ENCODE data around the gene TUFM. TPM values are rescaled to one million over a fixed set of nuclear protein-coding genes. Genes with fewer than 3 reads are reported as not detected.
A peak's percentile ranks its signal among the peaks of the same experiment; 100 is the strongest.

Gene TUFM
- total and polyA plus RNA-seq, 4 donors, result 67.2 to 154 (median 71.4) TPM

- H3K4me3 ChIP-seq (ENCODE audit: low read length in 2 of 2), result no peak overlapping the region
- 86 to 89% methylated on average over 7 of the region's 7 CpGs for WGBS, 2 donors
- intact Hi-C loops (cut with DNase I), result no loop called here
- H3K27ac ChIP-seq (ENCODE audit: low read depth in 1 of 2, low read length in 2 of 2), result no peak overlapping the region
- ATAC-seq (ENCODE audit: low FRiP score) (no peak), DNase-seq (peak in 1 of 2 donors; percentile 7)
- peaks cover 14 to 16% of the 10 kb centered on the region in 2 donors for H3K36me3 ChIP-seq (ENCODE audit: control insufficient read depth in 1 of 2, insufficient read depth in 2 of 2, low read length in 1 of 2)
- H3K9me3 ChIP-seq (ENCODE audit: control insufficient read depth, low read length), result no peaks in the 10 kb centered on the region
- H3K4me1 ChIP-seq (ENCODE audit: control insufficient read depth in 1 of 2, insufficient read depth in 2 of 2, low read length in 2 of 2), result no peaks in the 10 kb centered on the region
- no peaks in the 10 kb centered on the region for H3K27me3 ChIP-seq (ENCODE audit: control insufficient read depth in 1 of 2, insufficient read depth in 2 of 2, low read length in 1 of 2)
Measured at GRCh38 chr16:28837672-28838557, 8.2 kb downstream of the TUFM start.

GRCh38 chr16:28836761-28837064 lies 9.4 kb downstream of the TUFM start:
- Histone ChIP-seq H3K36me3 (ENCODE audit: control insufficient read depth in 1 of 2, insufficient read depth in 2 of 2, low read length in 1 of 2) (peaks cover 13 to 15% of the 10 kb centered on the region in 2 donors), H3K4me3 (ENCODE audit: low read length in 2 of 2) (no peak overlapping the region), H3K27me3 (ENCODE audit: control insufficient read depth in 1 of 2, insufficient read depth in 2 of 2, low read length in 1 of 2) (no peaks in the 10 kb centered on the region), H3K9me3 (ENCODE audit: control insufficient read depth, low read length) (no peaks in the 10 kb centered on the region), H3K27ac (ENCODE audit: low read depth in 1 of 2, low read length in 2 of 2) (no peak overlapping the region), H3K4me1 (ENCODE audit: control insufficient read depth in 1 of 2, insufficient read depth in 2 of 2, low read length in 2 of 2) (no peaks in the 10 kb centered on the region)
- DNase-seq (peak in 1 of 2 donors; percentile 36), ATAC-seq (ENCODE audit: low FRiP score) (no peak)
- intact Hi-C loops (cut with DNase I), result no loop called here
- 75 to 85% methylated on average over 8 of the region's 8 CpGs for WGBS, 2 donors

GRCh38 chr16:28835864-28836760 lies 10.0 kb downstream of the TUFM start:
- Histone ChIP-seq H3K4me3 (ENCODE audit: low read length in 2 of 2) (no peak overlapping the region), H3K4me1 (ENCODE audit: control insufficient read depth in 1 of 2, insufficient read depth in 2 of 2, low read length in 2 of 2) (no peaks in the 10 kb centered on the region), H3K27me3 (ENCODE audit: control insufficient read depth in 1 of 2, insufficient read depth in 2 of 2, low read length in 1 of 2) (no peaks in the 10 kb centered on the region), H3K36me3 (ENCODE audit: control insufficient read depth in 1 of 2, insufficient read depth in 2 of 2, low read length in 1 of 2) (peaks cover 13 to 15% of the 10 kb centered on the region in 2 donors), H3K9me3 (ENCODE audit: control insufficient read depth, low read length) (no peaks in the 10 kb centered on the region), H3K27ac (ENCODE audit: low read depth in 1 of 2, low read length in 2 of 2) (no peak overlapping the region)
- ATAC-seq (ENCODE audit: low FRiP score), result no peak
- DNase-seq, result no peak
- 92 to 94% methylated on average over 24 to 25 of the region's 25 CpGs for WGBS, 2 donors
- intact Hi-C loops (cut with DNase I), result no loop called here

- Histone ChIP-seq H3K27me3 (ENCODE audit: control insufficient read depth in 1 of 2, insufficient read depth in 2 of 2, low read length in 1 of 2) (no peaks in the 10 kb centered on the region), H3K27ac (ENCODE audit: low read depth in 1 of 2, low read length in 2 of 2) (no peak overlapping the region), H3K9me3 (ENCODE audit: control insufficient read depth, low read length) (no peaks in the 10 kb centered on the region), H3K4me3 (ENCODE audit: low read length in 2 of 2) (no peak overlapping the region), H3K4me1 (ENCODE audit: control insufficient read depth in 1 of 2, insufficient read depth in 2 of 2, low read length in 2 of 2) (no peaks in the 10 kb centered on the region), H3K36me3 (ENCODE audit: control insufficient read depth in 1 of 2, insufficient read depth in 2 of 2, low read length in 1 of 2) (peaks cover 13 to 16% of the 10 kb centered on the region in 2 donors)
- ATAC-seq (ENCODE audit: low FRiP score) (no peak), DNase-seq (peak in 1 of 2 donors; percentile 27)
- intact Hi-C loops (cut with DNase I), result no loop called here
- WGBS, 2 donors, result 90 to 91% methylated on average over 24 to 25 of the region's 25 CpGs
Measured at GRCh38 chr16:28834873-28835863, 11.0 kb downstream of the TUFM start.

GRCh38 chr16:28834349-28834748 lies 11.8 kb downstream of the TUFM start:
- DNase-seq (peak in 1 of 2 donors; percentile 23), ATAC-seq (ENCODE audit: low FRiP score) (no peak)
- intact Hi-C loops (cut with DNase I), result no loop called here
- H3K27ac ChIP-seq (ENCODE audit: low read depth in 1 of 2, low read length in 2 of 2), result no peak overlapping the region
- H3K4me1 ChIP-seq (ENCODE audit: control insufficient read depth in 1 of 2, insufficient read depth in 2 of 2, low read length in 2 of 2), result no peaks in the 10 kb centered on the region
- H3K9me3 ChIP-seq (ENCODE audit: control insufficient read depth, low read length), result no peaks in the 10 kb centered on the region
- peaks cover 13 to 16% of the 10 kb centered on the region in 2 donors for H3K36me3 ChIP-seq (ENCODE audit: control insufficient read depth in 1 of 2, insufficient read depth in 2 of 2, low read length in 1 of 2)
- WGBS, 2 donors, result 94 to 95% methylated on average over 9 to 14 of the region's 14 CpGs
- no peak overlapping the region for H3K4me3 ChIP-seq (ENCODE audit: low read length in 2 of 2)
- H3K27me3 ChIP-seq (ENCODE audit: control insufficient read depth in 1 of 2, insufficient read depth in 2 of 2, low read length in 1 of 2), result no peaks in the 10 kb centered on the region

- H3K9me3 ChIP-seq (ENCODE audit: control insufficient read depth, low read length), result no peaks in the 10 kb centered on the region
- intact Hi-C loops (cut with DNase I), result no loop called here
- no peak for ATAC-seq (ENCODE audit: low FRiP score)
- H3K4me1 ChIP-seq (ENCODE audit: control insufficient read depth in 1 of 2, insufficient read depth in 2 of 2, low read length in 2 of 2), result no peaks in the 10 kb centered on the region
- WGBS, 2 donors, result 86 to 87% methylated on average over 13 of the region's 13 CpGs
- no peak overlapping the region for H3K4me3 ChIP-seq (ENCODE audit: low read length in 2 of 2)
- no peak overlapping the region for H3K27ac ChIP-seq (ENCODE audit: low read depth in 1 of 2, low read length in 2 of 2)
- H3K36me3 ChIP-seq (ENCODE audit: control insufficient read depth in 1 of 2, insufficient read depth in 2 of 2, low read length in 1 of 2), result peaks cover 13 to 18% of the 10 kb centered on the region in 2 donors
- peak in 1 of 2 donors; percentile 40 for DNase-seq
- H3K27me3 ChIP-seq (ENCODE audit: control insufficient read depth in 1 of 2, insufficient read depth in 2 of 2, low read length in 1 of 2), result no peaks in the 10 kb centered on the region
Measured at GRCh38 chr16:28830531-28830930, 15.6 kb downstream of the TUFM start.

GRCh38 chr16:28829747-28830146 lies 16.4 kb downstream of the TUFM start:
- Histone ChIP-seq H3K27me3 (ENCODE audit: control insufficient read depth in 1 of 2, insufficient read depth in 2 of 2, low read length in 1 of 2) (no peaks in the 10 kb centered on the region), H3K4me3 (ENCODE audit: low read length in 2 of 2) (no peak overlapping the region), H3K36me3 (ENCODE audit: control insufficient read depth in 1 of 2, insufficient read depth in 2 of 2, low read length in 1 of 2) (peaks cover 13 to 15% of the 10 kb centered on the region in 2 donors), H3K4me1 (ENCODE audit: control insufficient read depth in 1 of 2, insufficient read depth in 2 of 2, low read length in 2 of 2) (no peaks in the 10 kb centered on the region), H3K27ac (ENCODE audit: low read depth in 1 of 2, low read length in 2 of 2) (no peak overlapping the region), H3K9me3 (ENCODE audit: control insufficient read depth, low read length) (no peaks in the 10 kb centered on the region)
- WGBS, 2 donors, result 94 to 97% methylated on average over 13 of the region's 13 CpGs
- ATAC-seq (ENCODE audit: low FRiP score), result no peak
- DNase-seq, result peak; percentile 33 to 62
- intact Hi-C loops (cut with DNase I), result no loop called here

- WGBS, 2 donors, result 50 to 58% methylated on average over 6 of the region's 6 CpGs
- Histone ChIP-seq H3K36me3 (ENCODE audit: control insufficient read depth in 1 of 2, insufficient read depth in 2 of 2, low read length in 1 of 2) (peaks cover 0 to 4% of the 10 kb centered on the region in 2 donors), H3K4me1 (ENCODE audit: control insufficient read depth in 1 of 2, insufficient read depth in 2 of 2, low read length in 2 of 2) (no peaks in the 10 kb centered on the region), H3K9me3 (ENCODE audit: control insufficient read depth, low read length) (no peaks in the 10 kb centered on the region), H3K27ac (ENCODE audit: low read depth in 1 of 2, low read length in 2 of 2) (no peak overlapping the region), H3K4me3 (ENCODE audit: low read length in 2 of 2) (no peak overlapping the region), H3K27me3 (ENCODE audit: control insufficient read depth in 1 of 2, insufficient read depth in 2 of 2, low read length in 1 of 2) (no peaks in the 10 kb centered on the region)
- ATAC-seq (ENCODE audit: low FRiP score), result no peak
- intact Hi-C loops (cut with DNase I), result no loop called here
- DNase-seq, result no peak
Measured at GRCh38 chr16:28826141-28826540, 20.0 kb downstream of the TUFM start.
